ENCODE results near the gene SLC2A10. TPM values are rescaled to one million over a fixed set of nuclear protein-coding genes. Genes with fewer than 3 reads are reported as not detected.

SLC2A10 gene
- total RNA-seq, 4 donors from 2014 or later: 3.9 to 14.9 (median 10.0) TPM

GRCh38 chr20:46680684-46681031 is 28.8 kb upstream of the SLC2A10 start:
- 91 to 93% methylated on average over 2 of the region's 2 CpGs for WGBS, 2 donors
- TF ChIP-seq POLR2A (IDR thresholded peaks at IDR 0.05) (no peak), CTCF (IDR thresholded peaks at IDR 0.05) (no peak)
- DNase-seq (ENCODE audit: low spot score in 2 of 2): peak in 1 of 2 donors; percentile 67
- H3K4me3 ChIP-seq (ENCODE audit: low read depth, poor library complexity, severe bottlenecking): no peak overlapping the region
- intact Hi-C loops (cut with DNase I; ENCODE audit: low total_unique reads): no loop called here

- DNase-seq (ENCODE audit: low spot score in 2 of 2): peak; percentile 58 to 88
- intact Hi-C loops (cut with DNase I; ENCODE audit: low total_unique reads): no loop called here
Observed at GRCh38 chr20:46681032-46681854, 28.2 kb upstream of the SLC2A10 start.

GRCh38 chr20:46682063-46682821 is 27.2 kb upstream of the SLC2A10 start:
- DNase-seq (ENCODE audit: low spot score in 2 of 2): peak in 1 of 2 donors; percentile 49
- 84 to 85% methylated on average over 9 of the region's 9 CpGs for WGBS, 2 donors
- H3K4me3 ChIP-seq (ENCODE audit: low read depth, poor library complexity, severe bottlenecking): no peak overlapping the region
- TF ChIP-seq POLR2A (IDR thresholded peaks at IDR 0.05) (no peak), CTCF (IDR thresholded peaks at IDR 0.05) (no peak)
- intact Hi-C loops (cut with DNase I; ENCODE audit: low total_unique reads): no loop called here

More at GRCh38 chr20:46681032-46681854, 28.2 kb upstream of the SLC2A10 start:
- TF ChIP-seq CTCF (IDR thresholded peaks at IDR 0.05) (peak in 1 of 3 donors; percentile 94), POLR2A (IDR thresholded peaks at IDR 0.05) (no peak)
- 48 to 52% methylated on average over 14 of the region's 14 CpGs for WGBS, 2 donors
- no peak overlapping the region for H3K4me3 ChIP-seq (ENCODE audit: low read depth, poor library complexity, severe bottlenecking)

GRCh38 chr20:46683011-46683667 is 26.3 kb upstream of the SLC2A10 start:
- H3K4me3 ChIP-seq (ENCODE audit: low read depth, poor library complexity, severe bottlenecking): no peak overlapping the region
- TF ChIP-seq POLR2A (IDR thresholded peaks at IDR 0.05): no peak
- TF ChIP-seq CTCF (IDR thresholded peaks at IDR 0.05): no peak
- 32 to 33% methylated on average over 12 of the region's 12 CpGs for WGBS, 2 donors
- peak in 1 of 2 donors; percentile 56 for DNase-seq (ENCODE audit: low spot score in 2 of 2)
- intact Hi-C loops (cut with DNase I; ENCODE audit: low total_unique reads): no loop called here

- intact Hi-C loops (cut with DNase I; ENCODE audit: low total_unique reads): no loop called here
- WGBS, 2 donors: 25 to 29% methylated on average over 8 of the region's 8 CpGs
- DNase-seq (ENCODE audit: low spot score in 2 of 2): no peak
- no peak overlapping the region for H3K4me3 ChIP-seq (ENCODE audit: low read depth, poor library complexity, severe bottlenecking)
- TF ChIP-seq CTCF (IDR thresholded peaks at IDR 0.05): no peak
- TF ChIP-seq POLR2A (IDR thresholded peaks at IDR 0.05): no peak
Observed at GRCh38 chr20:46683668-46683938, 25.8 kb upstream of the SLC2A10 start.

Data from lower leg skin (tissue), 4 donors.